DOHH2 (cell line): ENCODE measurements around the gene RBBP6.

Experiments used
- H3F3A ChIP-seq: fragments of 200-600 bp; sonication (generic), shearing (Covaris generic); 2 replicates; pipeline ENCODE4 v1.6.0; 2016; ENCODE audit warnings: antibody characterized with exemption, mild to moderate bottlenecking; ENCODE audit not compliant: control insufficient read depth, insufficient read depth
- H3K27ac ChIP-seq: fragments of 200-600 bp; sonication (generic); 2 replicates; pipeline ENCODE4 v1.5.1; 2014; ENCODE audit warnings: low read depth, mild to moderate bottlenecking, low read length, moderate library complexity
- H3K27me3 ChIP-seq: fragments of 200-600 bp; sonication (generic); 2 replicates; pipeline ENCODE4 v1.6.1; 2014; ENCODE audit warnings: mild to moderate bottlenecking, low read length, mixed read lengths; ENCODE audit not compliant: control insufficient read depth
- H3K36me3 ChIP-seq: fragments of 200-600 bp; sonication (generic); 2 replicates; pipeline ENCODE4 v1.6.1; 2014; ENCODE audit warnings: mild to moderate bottlenecking, low read length, moderate library complexity, mixed read lengths; ENCODE audit not compliant: control insufficient read depth
- H3K4me1 ChIP-seq: fragments of 200-600 bp; sonication (generic); 2 replicates; pipeline ENCODE4 v1.6.1; 2014; ENCODE audit warnings: mild to moderate bottlenecking, low read length, mixed read lengths; ENCODE audit not compliant: control insufficient read depth
- H3K4me2 ChIP-seq: fragments of 200-600 bp; sonication (generic); 2 replicates; pipeline ENCODE4 v1.6.0; 2014; ENCODE audit warnings: mild to moderate bottlenecking, low read length, moderate library complexity
- H3K4me3 ChIP-seq: fragments of 200-600 bp; sonication (generic); 2 replicates; pipeline ENCODE4 v1.5.1; 2014; ENCODE audit warnings: mild to moderate bottlenecking, low read length, mixed read lengths
- H3K79me2 ChIP-seq: fragments of 200-600 bp; sonication (generic); 2 replicates; pipeline ENCODE4 v1.6.1; 2014; ENCODE audit warnings: mild to moderate bottlenecking, low read length, mixed read lengths; ENCODE audit not compliant: control insufficient read depth
- H3K9me2 ChIP-seq: fragments of 200-600 bp; sonication (generic); replicated peaks from 2 replicates; pipeline ENCODE4 v1.6.1; 2014; ENCODE audit warnings: mild to moderate bottlenecking, low read length, mixed read lengths; ENCODE audit not compliant: control insufficient read depth
- H3K9me3 ChIP-seq: fragments of 200-600 bp; sonication (generic); 2 replicates; pipeline ENCODE4 v1.6.1; 2014; ENCODE audit warnings: antibody characterized with exemption, low read length, mixed read lengths; ENCODE audit not compliant: control insufficient read depth, insufficient read depth
- H4K20me1 ChIP-seq: fragments of 200-600 bp; sonication (generic); 2 replicates; pipeline ENCODE4 v1.6.0; 2014; ENCODE audit warnings: low read depth, mild to moderate bottlenecking, antibody characterized with exemption, low read length, moderate library complexity; ENCODE audit not compliant: control insufficient read depth, insufficient read depth
- EZH2phosphoT487 ChIP-seq: fragments of 200-600 bp; sonication (generic); IDR thresholded peaks from 2 replicates; pipeline ENCODE4 v1.6.1; 2017; ENCODE audit warnings: borderline replicate concordance, mild to moderate bottlenecking, antibody characterized with exemption, low read length, moderate library complexity, mixed read lengths
- TF ChIP-seq, protein P1 (sequence below): fragments of 200-600 bp; sonication (generic); IDR thresholded peaks from one replicate; pipeline ENCODE4 v1.5.1; 2014; ENCODE audit warnings: antibody characterized with exemption, mild to moderate bottlenecking, low read depth, low read length; ENCODE audit not compliant: poor library complexity, severe bottlenecking

The RBBP6 gene

GRCh38 chr16:24580665-24581064, 41.3 kb downstream of the RBBP6 start:
- H3K36me3 ChIP-seq = no peaks in the 10 kb centered on the region
- no peak for TF ChIP-seq EZH2phosphoT487
- TF ChIP-seq, protein P1, sequence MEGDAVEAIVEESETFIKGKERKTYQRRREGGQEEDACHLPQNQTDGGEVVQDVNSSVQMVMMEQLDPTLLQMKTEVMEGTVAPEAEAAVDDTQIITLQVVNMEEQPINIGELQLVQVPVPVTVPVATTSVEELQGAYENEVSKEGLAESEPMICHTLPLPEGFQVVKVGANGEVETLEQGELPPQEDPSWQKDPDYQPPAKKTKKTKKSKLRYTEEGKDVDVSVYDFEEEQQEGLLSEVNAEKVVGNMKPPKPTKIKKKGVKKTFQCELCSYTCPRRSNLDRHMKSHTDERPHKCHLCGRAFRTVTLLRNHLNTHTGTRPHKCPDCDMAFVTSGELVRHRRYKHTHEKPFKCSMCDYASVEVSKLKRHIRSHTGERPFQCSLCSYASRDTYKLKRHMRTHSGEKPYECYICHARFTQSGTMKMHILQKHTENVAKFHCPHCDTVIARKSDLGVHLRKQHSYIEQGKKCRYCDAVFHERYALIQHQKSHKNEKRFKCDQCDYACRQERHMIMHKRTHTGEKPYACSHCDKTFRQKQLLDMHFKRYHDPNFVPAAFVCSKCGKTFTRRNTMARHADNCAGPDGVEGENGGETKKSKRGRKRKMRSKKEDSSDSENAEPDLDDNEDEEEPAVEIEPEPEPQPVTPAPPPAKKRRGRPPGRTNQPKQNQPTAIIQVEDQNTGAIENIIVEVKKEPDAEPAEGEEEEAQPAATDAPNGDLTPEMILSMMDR = peak; percentile 36
- H3K4me2 ChIP-seq = no peak overlapping the region
- no peaks in the 10 kb centered on the region for H3K9me3 ChIP-seq
- H4K20me1 ChIP-seq = no peaks in the 10 kb centered on the region
- H3K4me1 ChIP-seq = no peaks in the 10 kb centered on the region
- H3K27me3 ChIP-seq = no peaks in the 10 kb centered on the region
- H3F3A ChIP-seq = no peaks in the 10 kb centered on the region
- H3K27ac ChIP-seq = no peak overlapping the region
- H3K4me3 ChIP-seq = no peak overlapping the region
- H3K79me2 ChIP-seq = no peaks in the 10 kb centered on the region
- H3K9me2 ChIP-seq = no peaks in the 10 kb centered on the region

DNA sequence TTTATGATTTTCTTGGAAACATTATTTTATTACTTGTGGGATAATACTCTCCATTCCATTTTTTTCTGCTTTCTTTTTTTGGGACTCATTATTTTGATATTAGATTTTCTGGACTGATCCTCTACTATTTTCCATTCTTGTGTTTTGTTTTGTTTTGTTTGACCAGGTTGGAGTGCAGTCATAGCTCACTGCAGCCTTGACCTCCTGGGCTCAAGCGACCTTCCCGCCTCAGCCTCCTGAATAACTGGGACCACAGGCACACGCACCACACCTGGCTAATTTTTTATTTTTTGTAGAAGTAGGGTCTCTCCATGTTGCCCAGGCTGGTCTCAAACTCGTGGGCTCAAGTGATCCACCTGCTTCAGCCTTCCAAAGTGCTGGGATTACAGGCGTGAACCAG, 44.1 kb downstream of the RBBP6 start:
- no peak for TF ChIP-seq EZH2phosphoT487
- TF ChIP-seq, protein P1 = no peak
- no peak overlapping the region for H3K4me2 ChIP-seq
- no peaks in the 10 kb centered on the region for H3K9me3 ChIP-seq
- no peaks in the 10 kb centered on the region for H3K4me1 ChIP-seq
- H3K36me3 ChIP-seq = no peaks in the 10 kb centered on the region
- no peaks in the 10 kb centered on the region for H3K9me2 ChIP-seq
- no peaks in the 10 kb centered on the region for H3K27me3 ChIP-seq
- no peaks in the 10 kb centered on the region for H4K20me1 ChIP-seq
- H3F3A ChIP-seq = no peaks in the 10 kb centered on the region
- H3K27ac ChIP-seq = no peak overlapping the region
- H3K4me3 ChIP-seq = no peak overlapping the region
- H3K79me2 ChIP-seq = no peaks in the 10 kb centered on the region

GRCh38 chr16:24589997-24590396, 50.6 kb downstream of the RBBP6 start:
- Histone ChIP-seq H3K27me3 (no peaks in the 10 kb centered on the region), H3K36me3 (no peaks in the 10 kb centered on the region), H3F3A (no peaks in the 10 kb centered on the region), H3K79me2 (no peaks in the 10 kb centered on the region), H3K4me3 (no peak overlapping the region), H3K27ac (no peak overlapping the region), H4K20me1 (no peaks in the 10 kb centered on the region), H3K4me1 (no peaks in the 10 kb centered on the region), H3K9me2 (no peaks in the 10 kb centered on the region), H3K9me3 (no peaks in the 10 kb centered on the region), H3K4me2 (no peak overlapping the region)
- TF ChIP-seq, protein P1 = no peak
- no peak for TF ChIP-seq EZH2phosphoT487
